ENCODE measurements around the gene RAB30.
A peak's percentile ranks its signal among the peaks of the same experiment; 100 is the strongest.
"Not testable (repeated sequence)": the region's sequence is repeated elsewhere in the genome, so short reads cannot be mapped to it uniquely, and the experiment has no call there.

The RAB30 gene

DNA sequence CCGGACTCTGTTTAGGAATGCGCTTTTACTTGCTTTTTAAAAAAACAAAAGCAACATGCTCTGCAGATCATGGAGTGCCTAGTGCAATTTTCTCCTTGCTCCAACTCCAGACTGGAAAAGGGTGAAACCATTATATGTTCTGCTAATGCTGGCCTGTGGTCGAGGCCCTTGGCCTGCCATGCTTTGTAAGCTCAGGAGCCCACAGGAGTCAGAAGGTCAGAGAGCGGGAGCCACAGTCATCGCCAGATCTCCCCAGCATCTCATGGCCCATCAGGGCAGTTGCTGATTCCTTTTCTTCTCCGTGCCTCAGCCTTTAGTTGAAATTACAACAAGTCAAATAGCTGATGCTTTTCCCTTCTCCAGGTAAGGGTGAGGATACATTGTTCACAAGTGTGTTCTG, 89.8 kb downstream of the RAB30 start:
- DNase-seq (ENCODE audit: low read depth): no peak

DNA sequence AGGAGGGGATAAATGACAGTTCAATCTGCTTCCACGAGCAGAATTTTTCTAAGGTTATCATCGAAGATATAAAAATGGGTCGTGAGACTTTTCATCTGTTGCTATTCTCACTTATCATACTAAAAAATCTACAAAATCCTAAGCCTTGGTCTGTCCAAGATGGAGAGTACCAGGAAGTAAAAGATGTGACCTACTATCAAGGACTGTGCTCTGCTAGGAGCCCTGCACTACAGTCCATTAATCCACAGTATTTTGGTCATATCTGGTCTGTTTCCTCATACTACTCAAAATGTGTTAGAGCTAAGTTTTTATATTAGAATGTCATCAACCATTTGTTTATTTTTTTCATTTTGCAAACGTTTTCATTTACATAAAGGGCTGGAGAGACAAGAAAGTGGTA, 90.8 kb downstream of the RAB30 start:
- no peak for DNase-seq (ENCODE audit: low read depth)

DNA sequence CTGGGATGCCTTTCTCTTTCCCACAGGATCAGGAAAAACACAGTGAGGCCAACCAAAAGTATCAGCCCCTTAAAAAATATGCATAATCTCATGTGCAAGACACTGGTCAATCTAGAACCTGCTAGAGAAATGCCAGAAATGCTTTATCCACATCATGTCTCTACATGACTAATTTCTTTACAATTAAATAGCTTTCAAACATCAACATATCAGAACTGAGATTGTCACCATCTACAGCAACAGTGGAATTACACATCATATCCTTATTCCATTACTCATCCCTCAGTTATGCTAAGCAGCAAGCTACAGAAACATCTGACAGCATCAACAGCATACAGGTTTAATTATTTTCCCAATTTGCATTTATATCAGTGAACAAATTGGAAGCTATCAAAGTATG, 91.4 kb downstream of the RAB30 start:
- peak; percentile 56 for DNase-seq (ENCODE audit: low read depth)

DNA sequence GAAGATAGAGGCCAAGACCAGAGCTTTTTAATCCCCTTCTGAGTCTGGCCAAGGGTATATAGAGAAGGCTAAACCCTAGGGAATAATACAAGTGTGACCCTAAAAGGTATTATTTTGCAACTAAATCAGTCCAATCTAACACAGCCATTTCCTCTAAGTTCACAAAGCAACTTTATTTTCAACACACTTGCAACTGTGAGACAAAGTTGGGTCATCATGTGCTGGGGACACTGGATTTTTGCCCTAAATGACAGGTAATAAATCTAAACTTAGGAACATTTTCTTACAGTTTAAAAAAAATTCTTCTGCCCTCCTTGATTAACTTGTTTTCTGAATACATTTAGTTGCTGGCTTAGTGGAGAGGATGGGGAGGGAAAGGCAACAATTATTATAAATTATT, 91.9 kb downstream of the RAB30 start:
- no peak for DNase-seq (ENCODE audit: low read depth)

DNA sequence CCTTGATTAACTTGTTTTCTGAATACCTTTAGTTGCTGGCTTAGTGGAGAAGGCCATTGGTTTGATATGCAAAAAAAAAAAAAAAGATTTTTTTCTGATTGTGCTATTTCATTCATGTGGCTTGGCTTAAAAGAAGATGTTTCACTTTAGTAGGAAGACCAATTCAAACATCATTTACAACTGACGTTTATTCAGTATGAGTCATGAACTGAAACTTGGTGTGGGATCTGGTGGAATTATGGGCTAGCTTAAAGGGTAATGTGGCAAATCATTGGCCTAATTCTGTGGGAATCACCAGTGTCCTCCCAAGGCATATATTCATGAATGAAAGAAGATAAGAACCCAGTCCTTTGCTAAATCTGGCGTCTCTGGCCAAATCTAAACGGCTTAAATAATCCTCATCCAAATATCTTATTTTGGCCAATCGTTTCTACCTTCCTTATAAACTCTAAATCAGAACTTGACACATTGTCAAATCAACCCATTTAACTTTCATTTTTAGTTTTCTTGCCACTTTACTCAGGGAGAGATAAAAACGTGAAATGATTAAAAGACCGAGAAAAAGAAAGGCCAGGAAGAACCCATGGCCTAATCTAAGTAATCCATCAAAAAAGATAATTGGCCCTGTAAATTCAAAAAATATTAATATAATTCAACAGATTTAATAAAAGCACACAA, 93.1 kb downstream of the RAB30 start:
- peak; percentile 59 for DNase-seq (ENCODE audit: low read depth)

DNA sequence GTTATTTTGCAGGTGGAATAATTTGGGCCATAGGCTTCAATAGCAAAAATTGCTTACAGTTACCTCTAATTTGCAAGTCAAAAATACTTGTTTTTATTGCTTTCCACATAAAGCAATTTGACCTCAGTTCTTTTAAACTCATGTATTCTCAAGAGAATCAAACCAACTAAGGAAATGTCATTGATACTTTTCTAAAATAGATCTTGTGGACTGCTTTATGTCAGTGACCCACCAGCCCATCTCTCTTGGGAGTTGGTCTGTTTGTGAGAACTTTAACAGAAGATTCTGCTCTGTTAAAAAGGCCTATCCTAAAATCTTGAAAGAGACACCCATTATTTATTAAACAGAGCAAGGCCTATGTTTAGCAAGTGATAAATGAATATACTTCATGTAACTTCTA, 94.9 kb downstream of the RAB30 start:
- no peak for DNase-seq (ENCODE audit: low read depth)

DNA sequence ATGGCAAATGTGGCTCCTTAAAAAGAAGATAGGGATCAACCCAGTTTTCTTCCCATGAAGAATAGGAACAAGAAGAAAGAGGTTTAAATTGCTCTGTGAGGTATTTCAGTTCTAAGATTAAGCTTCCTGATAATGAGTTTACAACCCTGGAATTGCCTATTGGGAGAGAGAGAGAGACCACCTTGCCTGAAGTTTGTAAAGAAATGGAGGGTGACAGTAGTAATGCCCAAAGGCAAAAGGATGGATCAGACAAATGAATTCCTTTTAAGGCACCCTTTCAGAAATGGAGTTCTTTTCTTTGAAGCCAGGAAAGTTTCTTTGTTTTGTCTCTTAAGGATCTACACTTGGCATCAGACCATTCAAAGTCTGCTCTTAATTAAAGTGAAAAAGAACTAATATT, 95.8 kb downstream of the RAB30 start:
- no peak for DNase-seq (ENCODE audit: low read depth)

DNA sequence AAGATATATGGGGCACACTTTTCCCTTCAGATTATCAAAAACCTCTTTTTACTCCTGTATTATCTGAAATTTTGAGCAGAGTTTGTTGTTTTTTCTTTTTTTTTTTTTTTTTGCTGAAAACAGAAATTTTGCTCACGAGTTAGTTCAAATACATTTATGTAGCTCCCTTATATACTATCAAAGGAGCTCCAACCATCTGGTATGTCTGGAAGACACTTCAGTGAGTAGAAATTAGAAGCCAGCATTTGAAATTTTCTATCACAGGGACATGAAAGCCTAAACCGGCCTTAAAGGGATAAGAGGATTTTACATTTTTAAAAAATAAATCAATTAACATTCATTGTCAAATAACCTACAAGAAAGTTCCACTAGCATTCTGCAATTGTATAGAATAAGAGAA, 96.8 kb downstream of the RAB30 start:
- DNase-seq (ENCODE audit: low read depth): no peak

DNA sequence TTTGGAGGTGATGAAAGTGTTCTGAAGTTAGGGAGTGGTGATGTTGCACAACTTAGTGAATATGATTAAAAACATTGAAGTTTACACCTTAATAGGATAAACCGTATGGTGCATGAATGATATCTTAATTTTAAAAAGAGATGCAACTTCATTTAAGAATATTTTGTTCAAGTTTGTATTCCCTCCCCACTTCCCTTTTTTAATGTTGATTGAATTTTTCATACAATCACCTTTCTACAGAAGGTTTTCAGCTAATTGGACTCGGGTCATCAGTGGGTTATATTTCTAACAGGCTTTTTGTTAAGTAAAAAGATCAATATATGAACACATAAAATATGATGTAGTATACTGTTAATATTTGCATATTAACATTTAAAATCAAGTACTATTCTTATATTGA, 97.6 kb downstream of the RAB30 start:
- DNase-seq (ENCODE audit: low read depth): no peak

DNA sequence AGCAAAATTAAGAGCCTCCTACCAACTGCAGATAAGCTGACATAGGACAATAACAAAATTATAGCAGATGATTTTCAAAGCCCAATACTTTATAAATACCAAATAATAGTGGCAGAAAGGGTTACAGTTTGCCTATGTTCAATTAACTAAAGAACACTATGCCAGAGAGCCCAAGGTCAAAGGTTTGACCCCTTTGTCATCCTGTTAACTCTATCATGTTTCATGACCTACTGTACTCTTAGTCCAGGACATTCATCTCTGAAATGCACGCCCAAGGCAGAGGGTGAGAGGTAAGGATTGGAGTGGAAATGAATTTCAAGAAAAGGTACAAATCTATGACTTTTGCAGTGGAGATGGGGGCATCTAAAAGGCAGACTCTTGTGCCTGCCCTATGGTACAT, 99.6 kb downstream of the RAB30 start:
- no peak for DNase-seq (ENCODE audit: low read depth)

DNA sequence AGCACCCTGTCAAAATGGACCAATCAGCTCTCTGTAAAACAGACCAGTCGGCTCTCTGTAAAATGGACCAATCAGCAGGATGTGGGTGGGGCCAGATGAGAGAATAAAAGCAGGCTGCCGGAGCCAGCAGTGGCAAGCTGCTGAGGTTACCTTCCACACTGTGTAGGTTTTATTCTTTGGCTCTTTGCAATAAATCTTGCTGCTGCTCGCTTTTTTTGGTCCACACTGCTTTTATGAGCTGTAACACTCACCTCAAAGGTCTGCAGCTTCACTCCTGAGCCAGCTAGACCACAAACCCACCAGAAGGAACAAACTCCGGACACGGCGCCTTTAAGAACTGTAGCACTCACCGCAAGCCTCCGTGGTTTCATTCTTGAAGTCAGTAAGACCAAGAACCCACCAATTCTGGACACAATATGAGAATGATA, 100.2 kb downstream of the RAB30 start:
- not testable (repeated sequence) for DNase-seq (ENCODE audit: low read depth)

DNA sequence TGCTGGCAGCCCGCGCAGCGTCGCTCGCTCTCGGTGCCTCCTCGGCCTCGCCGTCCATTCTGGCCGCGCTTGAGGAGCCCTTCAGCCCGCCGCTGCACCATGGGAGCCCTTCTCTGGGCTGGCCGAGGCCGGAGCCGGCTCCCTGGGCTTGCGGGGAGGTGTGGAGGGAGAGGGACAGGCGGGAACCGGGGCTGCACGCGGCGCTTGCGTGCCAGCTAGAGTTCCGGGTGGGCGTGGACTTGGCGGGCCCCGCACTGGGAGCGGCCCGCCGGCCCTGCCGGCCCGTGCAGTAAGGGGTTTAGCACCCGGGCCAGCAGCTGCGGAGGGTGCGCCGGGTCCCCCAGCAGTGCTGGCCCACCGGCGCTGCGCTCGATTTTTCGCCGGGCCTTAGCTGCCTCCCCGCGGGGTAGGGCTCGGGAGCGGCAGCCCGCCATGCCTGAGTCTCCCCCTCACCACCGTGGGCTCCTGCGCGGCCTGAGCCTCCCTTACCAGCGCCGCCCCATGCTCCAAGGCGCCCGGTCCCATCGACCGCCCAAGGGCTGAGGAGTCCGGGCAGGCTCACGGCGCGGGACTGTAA, 101.1 kb downstream of the RAB30 start:
- DNase-seq (ENCODE audit: low read depth): not testable (repeated sequence)

DNA sequence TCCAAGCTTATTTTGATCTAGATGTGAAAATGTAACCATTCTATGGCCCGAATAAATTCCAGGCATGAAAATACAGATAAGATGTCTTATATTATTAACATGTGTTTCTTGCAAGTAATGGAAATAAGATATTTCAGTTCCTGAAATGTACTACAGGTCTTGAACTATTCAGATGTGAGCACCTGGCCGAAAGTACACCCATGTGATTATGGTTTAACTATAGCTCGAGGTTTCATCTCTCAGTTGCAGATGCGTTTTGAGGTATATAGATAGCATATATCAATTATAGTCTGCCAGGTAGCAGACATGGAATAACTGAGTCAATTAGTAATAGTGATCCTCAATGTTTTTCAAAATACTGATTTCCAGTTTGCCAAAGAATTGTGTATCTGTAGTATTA, 101.9 kb downstream of the RAB30 start:
- DNase-seq (ENCODE audit: low read depth): no peak

DNA sequence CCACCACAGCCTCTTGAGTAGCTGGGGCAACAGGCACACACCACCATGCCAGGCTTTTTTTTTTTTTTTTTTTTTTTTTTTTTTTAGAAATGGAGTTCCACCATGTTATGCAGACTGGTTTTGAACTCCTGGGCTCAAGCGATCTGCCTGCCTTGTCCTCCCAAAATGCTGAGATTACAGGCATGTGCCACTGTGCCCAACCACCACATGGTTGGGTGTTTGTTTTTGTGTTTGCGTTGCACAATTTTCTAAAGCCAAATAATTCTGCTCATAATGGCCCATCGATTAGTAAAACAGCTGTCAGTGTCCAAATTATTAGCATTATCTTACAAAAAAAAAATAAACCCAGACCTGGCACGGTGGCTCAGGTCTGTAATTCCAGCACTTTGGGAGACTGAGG, 104.3 kb downstream of the RAB30 start:
- DNase-seq (ENCODE audit: low read depth): no peak

DNA sequence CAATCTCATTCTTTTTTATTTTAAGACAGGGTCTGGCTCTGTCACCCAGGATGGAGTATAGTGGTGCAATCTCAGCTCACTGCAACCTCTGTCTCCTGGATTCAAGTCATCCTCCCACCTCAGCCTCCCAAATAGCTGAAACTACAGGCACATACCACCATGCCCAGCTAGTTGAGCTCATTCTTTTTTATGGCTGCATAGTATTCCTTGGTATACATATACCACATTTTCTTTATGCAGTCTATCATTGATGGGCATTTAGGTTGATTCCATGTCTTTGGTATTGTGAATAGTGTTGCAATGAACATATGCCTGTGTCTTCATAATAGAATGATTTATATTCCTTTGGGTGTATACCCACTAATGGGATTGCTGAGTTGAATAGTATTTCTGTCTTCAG, 109.7 kb downstream of the RAB30 start:
- DNase-seq (ENCODE audit: low read depth): not testable (repeated sequence)

DNA sequence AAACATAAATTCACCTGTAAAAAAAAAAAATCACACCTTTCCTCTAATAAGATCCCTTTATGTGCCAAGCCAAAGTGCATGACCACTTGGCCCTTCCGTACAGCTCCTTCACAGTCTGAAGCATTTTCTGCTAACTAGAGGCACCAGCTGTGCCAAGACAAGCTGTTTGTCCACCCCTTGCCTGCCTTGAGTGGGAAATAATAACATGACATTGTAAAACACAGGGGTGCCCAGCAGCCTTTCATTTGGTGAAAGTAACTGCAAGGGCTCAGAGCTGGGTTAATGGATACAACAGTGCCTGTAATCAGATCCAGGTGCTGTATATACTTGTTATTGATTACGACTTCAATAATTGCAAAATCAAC, 110.9 kb downstream of the RAB30 start:
- DNase-seq (ENCODE audit: low read depth): no peak

DNA sequence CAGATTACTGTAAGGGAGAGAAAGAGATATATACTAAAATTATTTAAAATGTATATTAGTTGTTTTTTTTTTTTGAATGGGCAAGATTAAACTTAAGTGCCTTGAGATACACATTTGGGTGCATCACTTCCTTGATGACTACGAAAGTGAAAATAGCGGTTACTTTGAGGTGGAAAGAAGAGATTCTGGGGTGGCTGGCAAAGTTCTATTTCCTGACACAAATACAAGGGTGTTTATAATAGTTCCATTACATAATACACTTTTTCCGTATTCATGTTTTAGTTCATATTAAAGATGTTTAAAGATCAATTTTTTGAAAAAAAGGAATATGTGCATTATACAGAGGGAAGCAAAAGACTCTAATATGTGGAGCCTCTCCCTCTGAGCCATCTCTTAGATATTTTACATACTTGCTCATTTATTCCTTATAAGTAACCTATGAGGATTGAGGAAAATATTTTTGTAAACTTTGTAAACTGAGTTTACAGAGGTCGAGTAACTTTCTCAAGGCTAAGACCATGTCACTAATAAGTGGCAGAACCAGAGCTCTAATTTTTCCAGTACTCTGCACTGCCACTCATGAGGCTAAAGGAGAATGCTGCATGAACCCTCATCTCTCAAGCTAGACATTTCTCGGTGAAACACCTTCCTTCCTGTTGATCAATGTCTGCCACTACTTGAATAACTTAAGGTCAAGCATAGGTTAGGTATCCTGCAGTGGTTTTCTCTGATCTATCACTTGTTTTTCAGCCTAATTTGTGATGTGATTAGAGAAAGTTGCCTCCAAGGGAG, 111.5 kb downstream of the RAB30 start:
- no peak for DNase-seq (ENCODE audit: low read depth)

DNA sequence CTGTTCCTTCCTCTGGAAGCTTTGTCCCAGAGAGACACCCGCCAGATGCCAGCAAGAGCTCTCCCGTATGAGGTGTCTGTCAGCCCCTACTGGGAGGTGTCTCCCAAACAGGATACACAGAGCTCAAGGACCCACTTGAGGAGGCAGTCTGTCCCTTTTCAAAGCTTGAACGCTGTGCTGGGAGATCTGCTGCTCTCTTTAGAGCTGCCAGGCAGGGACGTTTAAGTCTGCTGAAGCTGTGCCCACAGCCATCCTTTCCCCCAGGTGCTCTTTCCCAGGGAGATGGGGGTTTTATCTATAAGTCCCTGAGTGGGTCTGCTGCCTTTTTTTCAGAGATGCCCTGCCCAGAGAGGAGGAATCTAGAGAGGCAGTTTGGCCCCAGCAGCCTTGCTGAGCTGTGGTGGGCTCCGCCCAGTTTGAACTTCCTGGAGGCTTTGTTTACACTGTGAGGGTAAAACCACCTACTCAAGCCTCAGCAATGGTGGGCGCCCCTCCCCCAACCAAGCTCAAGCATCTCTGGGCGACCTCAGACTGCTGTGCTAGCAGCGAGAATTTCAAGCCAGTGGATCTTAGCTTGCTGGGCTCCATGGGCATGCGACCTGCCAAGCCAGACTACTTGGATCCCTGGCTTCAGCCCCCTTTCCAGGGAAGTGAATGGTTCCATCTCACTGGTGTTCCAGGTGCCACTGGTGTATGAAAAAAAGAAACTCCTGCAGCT, 115.8 kb downstream of the RAB30 start:
- DNase-seq (ENCODE audit: low read depth): not testable (repeated sequence)

DNA sequence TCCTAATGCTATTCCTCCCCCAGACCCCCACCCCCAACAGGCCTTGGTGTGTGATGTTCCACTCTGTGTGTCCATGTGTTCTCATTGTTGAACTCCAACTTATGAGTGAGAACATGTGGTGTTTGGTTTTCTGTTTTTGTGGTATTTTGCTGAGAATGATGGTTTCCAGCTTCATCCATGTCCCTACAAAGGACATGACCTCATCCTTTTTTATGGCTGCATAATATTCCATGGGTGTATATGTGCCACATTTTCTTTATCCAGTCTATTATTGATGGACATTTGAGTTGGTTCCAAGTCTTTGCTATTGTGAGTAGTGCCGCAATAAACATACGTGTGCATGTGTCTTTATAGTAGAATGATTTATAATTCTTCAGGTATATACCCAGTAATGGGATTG, 121.2 kb downstream of the RAB30 start:
- not testable (repeated sequence) for DNase-seq (ENCODE audit: low read depth)

DNA sequence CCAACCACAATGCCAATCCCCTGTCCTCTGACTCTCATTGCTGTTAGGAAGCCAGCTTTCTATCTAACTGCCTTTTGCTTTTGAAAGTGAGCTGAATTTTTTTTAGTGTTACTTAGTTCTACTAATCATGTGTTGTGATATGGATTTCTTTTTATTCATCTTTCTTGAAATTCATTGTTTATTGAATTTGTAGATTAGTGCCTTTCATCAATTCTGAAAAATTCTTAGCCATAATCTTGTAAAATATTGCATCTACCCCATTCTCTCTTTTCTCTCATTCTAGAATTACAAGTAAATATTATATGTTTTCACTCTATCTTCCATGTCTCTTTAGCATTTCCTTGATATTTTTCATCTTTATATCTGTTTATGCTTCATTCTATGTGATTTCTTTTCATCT, 122.3 kb downstream of the RAB30 start:
- DNase-seq (ENCODE audit: low read depth): no peak

DNA sequence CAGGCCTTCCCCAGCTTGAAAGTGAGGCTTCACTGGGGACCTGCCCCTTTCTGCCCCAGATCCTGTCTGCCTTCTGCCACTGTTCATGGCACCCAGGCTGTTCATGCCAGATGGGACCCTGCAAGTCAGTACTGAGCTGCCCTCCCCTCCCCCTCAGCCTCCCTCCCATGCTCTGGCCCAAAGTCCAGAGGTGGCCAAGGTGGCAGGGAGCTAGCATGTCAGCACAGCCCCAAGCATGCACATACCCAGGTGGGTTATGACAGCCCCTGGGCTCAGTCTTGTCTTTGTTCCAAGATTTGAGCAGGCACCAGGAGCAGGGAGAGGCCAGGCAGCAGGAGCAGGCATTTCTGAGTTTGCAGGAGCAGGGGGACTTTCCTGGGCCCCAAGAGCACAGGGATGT, 126.0 kb downstream of the RAB30 start:
- no peak for DNase-seq (ENCODE audit: low read depth)

DNA sequence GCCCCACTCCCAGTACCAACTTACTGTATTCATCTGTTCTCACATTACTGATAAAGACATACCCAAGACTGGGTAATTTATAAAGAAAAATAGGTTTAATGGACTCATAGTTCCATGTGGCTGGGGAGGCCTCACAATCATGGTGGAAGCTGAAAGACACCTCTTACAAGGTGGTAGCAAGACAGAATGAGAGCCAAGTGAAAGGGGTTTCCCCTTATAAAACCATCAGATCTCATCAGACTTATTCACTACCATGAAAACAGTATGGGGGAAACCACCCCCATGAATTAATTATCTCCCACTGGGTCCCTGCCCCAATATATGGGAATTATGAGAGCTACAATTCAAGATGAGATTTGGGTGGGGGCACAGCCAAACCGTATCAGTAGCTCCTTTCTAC, 126.7 kb downstream of the RAB30 start:
- not testable (repeated sequence) for DNase-seq (ENCODE audit: low read depth)

DNA sequence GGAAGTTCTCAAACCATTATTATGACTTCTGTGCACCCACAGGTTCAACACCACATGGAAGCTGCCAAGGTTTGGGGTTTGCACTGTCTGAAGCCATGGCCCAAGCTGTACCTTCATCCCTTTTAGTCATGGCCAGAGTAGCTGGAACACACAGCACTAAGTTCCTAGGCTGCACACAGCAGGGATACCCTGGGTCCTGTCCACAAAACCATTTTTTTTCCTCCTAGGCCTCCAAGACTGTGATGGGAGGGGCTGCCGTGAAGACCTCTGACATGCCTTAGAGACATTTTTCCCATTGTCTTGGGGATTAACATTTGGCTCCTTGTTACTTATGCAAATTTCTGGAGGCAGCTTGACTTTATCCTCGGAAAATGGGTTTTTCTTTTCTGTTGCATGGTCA, 127.5 kb downstream of the RAB30 start:
- DNase-seq (ENCODE audit: low read depth): no peak
